HG02759 (cell line): ENCODE results near the gene CTNS.
"Not testable (repeated sequence)": the region's sequence is repeated elsewhere in the genome, so short reads cannot be mapped to it uniquely, and the experiment has no call there.

Experiments
- ATAC-seq: cut with Tn5 transposase; IDR thresholded peaks from one replicate; pipeline ENCODE4 v1.9.1; 2021; ENCODE audit warnings: mild to moderate bottlenecking, moderate library complexity; ENCODE audit not compliant: unreplicated experiment

The CTNS gene

GRCh38 chr17:3681565-3681964 lies 45.0 kb downstream of the CTNS start:
- no peak for ATAC-seq

GRCh38 chr17:3682033-3682432 lies 45.5 kb downstream of the CTNS start:
- no peak for ATAC-seq

- ATAC-seq = no peak
Observed at GRCh38 chr17:3683054-3683511, 46.5 kb downstream of the CTNS start.

GRCh38 chr17:3685174-3685573 lies 48.6 kb downstream of the CTNS start:
- no peak for ATAC-seq

GRCh38 chr17:3688027-3688553 lies 51.5 kb downstream of the CTNS start:
- no peak for ATAC-seq

GRCh38 chr17:3688852-3689261 lies 52.3 kb downstream of the CTNS start:
- no peak for ATAC-seq

- ATAC-seq = no peak
Observed at GRCh38 chr17:3689262-3690093, 52.9 kb downstream of the CTNS start.

- ATAC-seq = no peak
Observed at GRCh38 chr17:3690094-3690715, 53.6 kb downstream of the CTNS start.

GRCh38 chr17:3691617-3692067 lies 55.1 kb downstream of the CTNS start:
- no peak for ATAC-seq

- ATAC-seq = no peak
Observed at GRCh38 chr17:3692346-3692745, 55.8 kb downstream of the CTNS start.

GRCh38 chr17:3693141-3693540 lies 56.6 kb downstream of the CTNS start:
- no peak for ATAC-seq

GRCh38 chr17:3693829-3694231 lies 57.3 kb downstream of the CTNS start:
- peak; percentile 62 for ATAC-seq

- ATAC-seq = no peak
Observed at GRCh38 chr17:3695129-3695722, 58.7 kb downstream of the CTNS start.

GRCh38 chr17:3695723-3696411 lies 59.3 kb downstream of the CTNS start, which contains the start of gene P2RX5:
P2RX5 (minus strand) TSS chr17:3696155; CDS start chr17:3696005, 150 bp downstream.
- peak; percentile 36 for ATAC-seq

GRCh38 chr17:3697103-3697476 lies 60.5 kb downstream of the CTNS start:
- no peak for ATAC-seq

GRCh38 chr17:3698139-3698538 lies 61.6 kb downstream of the CTNS start:
- no peak for ATAC-seq

GRCh38 chr17:3699951-3700350 lies 63.4 kb downstream of the CTNS start:
- ATAC-seq = no peak

- ATAC-seq = not testable (repeated sequence)
Observed at GRCh38 chr17:3702041-3702539, 65.5 kb downstream of the CTNS start.

GRCh38 chr17:3704931-3705717 lies 68.6 kb downstream of the CTNS start:
- no peak for ATAC-seq

GRCh38 chr17:3705718-3705984 lies 69.1 kb downstream of the CTNS start:
- not testable (repeated sequence) for ATAC-seq
